Mammary epithelial cell (primary cell): ENCODE data around the gene LMAN2.

Experiments used
- CTCF ChIP-seq, 2 donors: IDR thresholded peaks in 1 of 2; conservative IDR thresholded peaks in 1 of 2; 2 replicates each; pipeline ENCODE4 v1.5.1; 2011 to 2012; ENCODE audit warnings: inconsistent platforms in 2 of 2, low read length in 2 of 2, mild to moderate bottlenecking in 2 of 2, control low read depth in 1 of 2, low read depth in 1 of 2; ENCODE audit not compliant: insufficient read depth in 1 of 2; ENCODE audit errors: extremely low read depth in 1 of 2
- EZH2 ChIP-seq: IDR thresholded peaks from 2 replicates; pipeline ENCODE4 v1.6.1; 2012; ENCODE audit warnings: low read length, inconsistent platforms, borderline replicate concordance

GRCh38 chr5:177396078-177396477 lies 44.6 kb upstream of the LMAN2 start:
- TF ChIP-seq CTCF (conservative IDR thresholded peaks at IDR 0.05 in 1 of 2, IDR thresholded peaks at IDR 0.05 in 1 of 2; ENCODE audit: extremely low read depth in 1 of 2, insufficient read depth in 1 of 2, low read depth in 1 of 2, low read length in 2 of 2), result no peak
- no peak for TF ChIP-seq EZH2
